HL-60 (cell line): ENCODE results near the gene RIPPLY3.
A peak's percentile ranks its signal among the peaks of the same experiment; 100 is the strongest.
"Not testable (repeated sequence)": the region's sequence is repeated elsewhere in the genome, so short reads cannot be mapped to it uniquely, and the experiment has no call there.

ENCODE experiments used
- CTCF ChIP-seq: IDR thresholded peaks from one replicate; pipeline ENCODE4 v1.5.1; 2011; ENCODE audit warnings: low read length, control low read depth, inconsistent platforms; ENCODE audit not compliant: insufficient read depth
- GABPA ChIP-seq: IDR thresholded peaks from 2 replicates; pipeline ENCODE4 v1.6.1; 2012; ENCODE audit warnings: low read depth
- POLR2AphosphoS5 ChIP-seq: IDR thresholded peaks from 2 replicates; pipeline ENCODE4 v1.6.1; 2012; ENCODE audit warnings: low read depth
- REST ChIP-seq: IDR thresholded peaks from 2 replicates; pipeline ENCODE4 v1.6.1; 2012; ENCODE audit warnings: low read depth; ENCODE audit not compliant: insufficient replicate concordance
- SPI1 ChIP-seq: IDR thresholded peaks from 2 replicates; pipeline ENCODE4 v1.6.1; 2012; ENCODE audit warnings: low read depth, mild to moderate bottlenecking, borderline replicate concordance

GRCh38 chr21:36989199-36989698, 17.3 kb upstream of the RIPPLY3 start:
- TF ChIP-seq CTCF, POLR2AphosphoS5, GABPA, REST: not testable (repeated sequence)
- peak; percentile 19; the same call in 1 of the 2 replicates for TF ChIP-seq SPI1
